ENCODE data around the gene COASY. TPM values are rescaled to one million over a fixed set of nuclear protein-coding genes. Genes with fewer than 3 reads are reported as not detected.

COASY gene
- total RNA-seq, 2 experiments from 2014 or later, result 37.8 to 40.7 TPM

DNA sequence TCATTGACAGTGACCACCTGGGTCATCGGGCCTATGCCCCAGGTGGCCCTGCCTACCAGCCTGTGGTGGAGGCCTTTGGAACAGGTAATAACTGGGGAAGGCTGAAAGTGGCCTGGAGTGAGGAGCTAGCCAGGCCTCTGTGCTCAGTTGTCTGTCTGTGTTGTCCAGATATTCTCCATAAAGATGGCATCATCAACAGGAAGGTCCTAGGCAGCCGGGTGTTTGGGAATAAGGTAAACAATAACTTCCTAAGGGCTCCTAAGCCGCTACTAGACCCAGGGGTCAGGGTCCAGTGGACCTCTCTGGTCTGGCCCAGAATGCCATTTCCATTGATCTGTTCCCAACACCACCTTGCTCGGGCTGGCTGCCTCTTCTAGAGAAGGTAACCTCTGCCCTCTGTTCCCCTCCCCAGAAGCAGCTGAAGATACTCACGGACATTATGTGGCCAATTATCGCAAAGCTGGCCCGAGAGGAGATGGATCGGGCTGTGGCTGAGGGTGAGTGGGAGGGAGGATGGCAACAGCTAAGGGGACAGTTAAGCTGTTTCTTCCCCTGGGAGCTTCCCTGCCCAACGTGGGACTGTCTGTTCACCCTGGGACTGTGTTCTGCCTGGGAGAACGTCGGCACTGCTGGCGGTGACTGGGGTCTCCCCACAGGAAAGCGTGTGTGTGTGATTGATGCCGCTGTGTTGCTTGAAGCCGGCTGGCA is 3.0 kb downstream of the COASY start:
- ATAC-seq (ENCODE audit: poor library complexity) (no peak), DNase-seq (no peak)
- Mint-ChIP-seq H3K27ac (peak overlapping the region; percentile 96), H3K36me3 (ENCODE audit: low read depth) (peaks cover 66% of the 10 kb centered on the region), H3K27me3 (no peaks in the 10 kb centered on the region), H3K9me3 (no peaks in the 10 kb centered on the region), H3K4me1 (ENCODE audit: low read depth) (peaks cover 47% of the 10 kb centered on the region), H3K4me3 (peak overlapping the region; percentile 90)
- Histone ChIP-seq H3K36me3 (ENCODE audit: insufficient read depth, low read length) (peaks cover 49% of the 10 kb centered on the region), H3K9me3 (ENCODE audit: control insufficient read depth in 1 of 2, insufficient read depth in 1 of 2, low read length in 2 of 2) (no peaks in the 10 kb centered on the region), H3K27ac (ENCODE audit: low read depth in 1 of 2, low read length in 2 of 2) (no peak overlapping the region), H3K4me3 (ENCODE audit: low read length) (no peak overlapping the region), H3K4me1 (ENCODE audit: insufficient read depth, low read length) (peaks cover 69% of the 10 kb centered on the region), H3K27me3 (ENCODE audit: control insufficient read depth in 1 of 2, insufficient read depth in 2 of 2, low read length in 2 of 2) (no peaks in the 10 kb centered on the region)
- intact Hi-C loops (cut with DNase I, micrococcal nuclease), result no loop called here
- ChIA-PET CTCF (interaction anchor here (0.5 to 1.4 kb wide), 2 partner anchors 14 to 832 kb away, joined by 3 to 4 read pairs; no protein-coding TSS in a partner anchor), POLR2A (interaction anchor here (0.9 to 1.1 kb wide), 2 partner anchors 11 to 44 kb away, joined by 3 read pairs; partner anchors contain the start of genes RETREG3 and TUBG1)
- no peak for TF ChIP-seq CTCF (IDR thresholded peaks at IDR 0.05)

GRCh38 chr17:42565523-42566214 is 3.7 kb downstream of the COASY start:
- Mint-ChIP-seq H3K27ac (peak overlapping the region; percentile 96), H3K9me3 (no peaks in the 10 kb centered on the region), H3K4me1 (ENCODE audit: low read depth) (peaks cover 47% of the 10 kb centered on the region), H3K4me3 (peak overlapping the region; percentile 97), H3K27me3 (no peaks in the 10 kb centered on the region), H3K36me3 (ENCODE audit: low read depth) (peaks cover 73% of the 10 kb centered on the region)
- Histone ChIP-seq H3K27ac (ENCODE audit: low read depth in 1 of 2, low read length in 2 of 2) (peak overlapping the region; percentile 81 to 86), H3K9me3 (ENCODE audit: control insufficient read depth in 1 of 2, insufficient read depth in 1 of 2, low read length in 2 of 2) (no peaks in the 10 kb centered on the region), H3K27me3 (ENCODE audit: control insufficient read depth in 1 of 2, insufficient read depth in 2 of 2, low read length in 2 of 2) (no peaks in the 10 kb centered on the region), H3K4me3 (ENCODE audit: low read length) (no peak overlapping the region), H3K36me3 (ENCODE audit: insufficient read depth, low read length) (peaks cover 56% of the 10 kb centered on the region), H3K4me1 (ENCODE audit: insufficient read depth, low read length) (peaks cover 71% of the 10 kb centered on the region)
- no peak for TF ChIP-seq CTCF (IDR thresholded peaks at IDR 0.05)
- intact Hi-C loops (cut with DNase I, micrococcal nuclease), result loop anchor here in 1 of 2 experiments (2.0 kb wide), 1 partner anchor 43 kb away; the partner anchor contains the start of genes RETREG3 and TUBG1
- ATAC-seq (ENCODE audit: poor library complexity) (no peak), DNase-seq (peak in 1 of 14 experiments; percentile 35)
- ChIA-PET POLR2A (interaction anchor here (0.9 to 2.6 kb wide), 6 partner anchors 11 to 177 kb away, joined by 3 to 26 read pairs (median 6); partner anchors contain the start of genes PSMC3IP, RETREG3, STAT3 and TUBG1), CTCF (interaction anchor here (0.8 to 4.6 kb wide), 3 partner anchors 12 to 198 kb away, joined by 3 to 45 read pairs (median 4); partner anchors contain the start of gene PSMC3IP)

- DNase-seq (peak in 1 of 14 experiments; percentile 26), ATAC-seq (ENCODE audit: poor library complexity) (no peak)
- H3K4me3 Mint-ChIP-seq, result peak overlapping the region; percentile 97
- peaks cover 47% of the 10 kb centered on the region for H3K4me1 Mint-ChIP-seq (ENCODE audit: low read depth)
- TF ChIP-seq CTCF (IDR thresholded peaks at IDR 0.05), result no peak
- intact Hi-C loops (cut with DNase I, micrococcal nuclease), result loop anchor here in 1 of 2 experiments (2.0 kb wide), 1 partner anchor 42 kb away; the partner anchor contains the start of genes RETREG3 and TUBG1
- H3K4me3 ChIP-seq (ENCODE audit: low read length), result peak overlapping the region; percentile 96
- peaks cover 80% of the 10 kb centered on the region for H3K36me3 Mint-ChIP-seq (ENCODE audit: low read depth)
- H3K4me1 ChIP-seq (ENCODE audit: insufficient read depth, low read length), result peaks cover 70% of the 10 kb centered on the region
- peaks cover 62% of the 10 kb centered on the region for H3K36me3 ChIP-seq (ENCODE audit: insufficient read depth, low read length)
- peak overlapping the region; percentile 96 for H3K27ac Mint-ChIP-seq
- CTCF ChIA-PET, result interaction anchor here (0.8 to 4.6 kb wide), 2 partner anchors 11 to 197 kb away, joined by 3 to 45 read pairs; partner anchors contain the start of gene PSMC3IP
- H3K9me3 Mint-ChIP-seq, result no peaks in the 10 kb centered on the region
- H3K27ac ChIP-seq (ENCODE audit: low read depth in 1 of 2, low read length in 2 of 2), result peak overlapping the region; percentile 81 to 86
- H3K9me3 ChIP-seq (ENCODE audit: control insufficient read depth in 1 of 2, insufficient read depth in 1 of 2, low read length in 2 of 2), result no peaks in the 10 kb centered on the region
- POLR2A ChIA-PET, result interaction anchor here (0.6 to 2.6 kb wide), 8 partner anchors 11 to 878 kb away, joined by 3 to 26 read pairs (median 6); partner anchors contain the start of genes EIF1, NAGLU, ODAD4 and PSMC3IP
- no peaks in the 10 kb centered on the region for H3K27me3 ChIP-seq (ENCODE audit: control insufficient read depth in 1 of 2, insufficient read depth in 2 of 2, low read length in 2 of 2)
- H3K27me3 Mint-ChIP-seq, result no peaks in the 10 kb centered on the region
Measured at GRCh38 chr17:42566215-42566882, 4.4 kb downstream of the COASY start.

Measured in CD4-positive, alpha-beta T cell (primary cell).